ENCODE data around the gene BRINP2. TPM values are rescaled to one million over a fixed set of nuclear protein-coding genes. Genes with fewer than 3 reads are reported as not detected.

BRINP2 gene
- total and polyA plus RNA-seq, 2 of the 8 experiments (the other 6 are each of a cell fraction or from before 2014, with no cell fraction given), result 0.39 to 0.42 TPM

DNA sequence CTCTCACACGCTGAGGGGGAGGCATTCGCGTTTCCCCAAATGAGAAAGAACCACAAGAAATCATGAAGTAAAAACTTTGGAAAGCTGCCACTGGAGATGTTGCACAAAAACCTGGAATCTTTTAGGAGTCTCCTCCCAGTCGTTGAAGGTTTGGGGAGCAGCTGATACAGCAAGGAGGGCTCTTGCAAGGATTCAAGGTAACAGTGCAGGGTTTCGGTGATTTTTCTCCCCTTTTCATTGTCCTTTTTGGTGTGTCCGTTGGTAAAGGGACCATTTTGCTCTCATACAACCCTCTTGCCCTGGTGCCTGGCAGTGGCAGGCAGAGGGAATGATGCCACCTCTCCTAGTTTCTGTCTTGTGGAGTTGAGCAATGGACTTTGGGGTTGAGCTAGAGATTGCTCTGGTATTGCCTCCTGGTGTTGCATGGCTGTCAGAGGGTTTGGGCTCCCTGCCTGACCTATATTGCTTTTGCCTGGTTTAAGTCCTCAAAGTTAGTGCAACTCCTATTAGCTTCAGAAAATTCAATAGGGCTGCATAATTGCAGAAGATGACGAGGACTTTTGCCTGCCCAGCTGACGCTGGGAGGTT lies 872 bp downstream of the BRINP2 start (continued):
- TF ChIP-seq MAX (IDR thresholded peaks at IDR 0.05) (no peak), EZH2 (IDR thresholded peaks at IDR 0.05; ENCODE audit: low read depth, low read length, severe bottlenecking) (peak; percentile 62), RXRA (IDR thresholded peaks at IDR 0.05; ENCODE audit: insufficient read depth, low read depth, low read length) (no peak), ATF2 (IDR thresholded peaks at IDR 0.05; ENCODE audit: low read length) (no peak), SAP30 (IDR thresholded peaks at IDR 0.05; ENCODE audit: insufficient read depth, insufficient replicate concordance, low read length) (no peak), FOSL1 (IDR thresholded peaks at IDR 0.05; ENCODE audit: insufficient read depth, low read depth, low read length) (no peak)

Measured in H1 (cell line).